Stimulated activated CD4-positive, alpha-beta T cell treated with anti-CD3 and anti-CD28 coated beads, Interleukin-12 subunit alpha, Interleukin-12 subunit beta, amount 100 ng/mL, for 24 hours (primary cell): ENCODE results near the gene AUTS2.

ENCODE experiments used
- DNase-seq, 2 experiments: peaks; one replicate each; pipeline ENCODE4 v3.0.0-alpha.2; 2020; ENCODE audit warnings: low read depth in 2 of 2

AUTS2 gene

GRCh38 chr7:69789563-69789962, 191.3 kb downstream of the AUTS2 start:
- no peak for DNase-seq

GRCh38 chr7:69790977-69791724, 192.9 kb downstream of the AUTS2 start:
- DNase-seq: no peak

- no peak for DNase-seq
Measured at GRCh38 chr7:69791739-69792138, 193.5 kb downstream of the AUTS2 start.

GRCh38 chr7:69795932-69796331, 197.7 kb downstream of the AUTS2 start:
- DNase-seq: no peak

- DNase-seq: no peak
Measured at GRCh38 chr7:69796416-69796815, 198.1 kb downstream of the AUTS2 start.

- no peak for DNase-seq
Measured at GRCh38 chr7:69799048-69799697, 200.9 kb downstream of the AUTS2 start.

GRCh38 chr7:69799990-69800389, 201.7 kb downstream of the AUTS2 start:
- no peak for DNase-seq

GRCh38 chr7:69800495-69800894, 202.2 kb downstream of the AUTS2 start:
- DNase-seq: no peak

- no peak for DNase-seq
Measured at GRCh38 chr7:69801729-69802682, 203.7 kb downstream of the AUTS2 start.

GRCh38 chr7:69803699-69804516, 205.6 kb downstream of the AUTS2 start:
- DNase-seq: no peak

GRCh38 chr7:69804962-69805361, 206.7 kb downstream of the AUTS2 start:
- DNase-seq: no peak

- DNase-seq: no peak
Measured at GRCh38 chr7:69808391-69808790, 210.1 kb downstream of the AUTS2 start.

GRCh38 chr7:69811476-69812308, 213.4 kb downstream of the AUTS2 start:
- no peak for DNase-seq

GRCh38 chr7:69812756-69813155, 214.5 kb downstream of the AUTS2 start:
- no peak for DNase-seq

GRCh38 chr7:69813637-69814240, 215.5 kb downstream of the AUTS2 start:
- no peak for DNase-seq

- no peak for DNase-seq
Measured at GRCh38 chr7:69814421-69814962, 216.2 kb downstream of the AUTS2 start.

- no peak for DNase-seq
Measured at GRCh38 chr7:69816501-69816900, 218.2 kb downstream of the AUTS2 start.

- no peak for DNase-seq
Measured at GRCh38 chr7:69817121-69817520, 218.8 kb downstream of the AUTS2 start.

GRCh38 chr7:69817841-69818635, 219.8 kb downstream of the AUTS2 start:
- DNase-seq: no peak
